HEK293 (cell line): Measurements from ENCODE around the gene TRPV2.

Experiments used
- CTCF ChIA-PET: fragments of 350-600 bp; formaldehyde crosslinking; extraction: SDS; loops from one replicate; lab custom pipeline; 2021; ENCODE audit warnings: antibody characterized with exemption; lab: Yijun Ruan, JAX
- POLR2A ChIA-PET: fragments of 300-600 bp; formaldehyde crosslinking; extraction: SDS; loops from one replicate; lab custom pipeline; 2020; ENCODE audit warnings: antibody characterized with exemption, inconsistent platforms; lab: Yijun Ruan, JAX
- H3K27ac ChIP-seq: fragments of 200-500 bp; sonication (Bioruptor generic); 2 replicates; pipeline ENCODE4 v1.5.1; 2014; ENCODE audit warnings: low read depth, low read length, control low read depth, inconsistent platforms; ENCODE audit errors: extremely low read depth
- H3K36me3 ChIP-seq, 2 experiments: fragments of 200-500 bp in 1 of 2; sonication (Bioruptor generic) in 1 of 2; 1 replicate in 1 of 2; 2 replicates in 1 of 2; pipeline ENCODE4 v1.5.1; 2014 to 2017; ENCODE audit warnings: inconsistent platforms in 2 of 2, low read length in 2 of 2; ENCODE audit not compliant: control insufficient read depth in 2 of 2, insufficient read depth in 1 of 2
- H3K4me1 ChIP-seq: fragments of 200-500 bp; sonication (Bioruptor generic); 2 replicates; pipeline ENCODE4 v1.5.1; 2014; ENCODE audit warnings: mild to moderate bottlenecking, low read length, inconsistent platforms; ENCODE audit not compliant: control insufficient read depth, insufficient read depth
- H3K4me3 ChIP-seq: 2 replicates; pipeline ENCODE4 v1.5.1; 2011; ENCODE audit warnings: low read depth, mild to moderate bottlenecking, control low read depth, low read length, moderate library complexity
- H3K9me3 ChIP-seq: fragments of 200-500 bp; sonication (Bioruptor generic); 2 replicates; pipeline ENCODE4 v1.5.1; 2014; ENCODE audit warnings: low read depth, low read length, inconsistent platforms; ENCODE audit not compliant: control insufficient read depth, insufficient read depth
- AEBP2 ChIP-seq: fragments of 450-650 bp; formaldehyde crosslinking; IDR thresholded peaks from 2 replicates; pipeline ENCODE4 v1.5.1; 2016; ENCODE audit warnings: missing biosample characterization, missing genetic modification characterization, borderline replicate concordance
- KLF10 ChIP-seq: fragments of 450-650 bp; IDR thresholded peaks from 2 replicates; pipeline ENCODE4 v1.5.1; 2018; ENCODE audit warnings: missing biosample characterization, mild to moderate bottlenecking, missing genetic modification characterization
- KLF8 ChIP-seq: fragments of 450-650 bp; formaldehyde crosslinking; IDR thresholded peaks from 2 replicates; pipeline ENCODE4 v1.5.1; 2016; ENCODE audit warnings: missing biosample characterization, missing genetic modification characterization
- MEIS1 ChIP-seq: sonication (generic); formaldehyde crosslinking; IDR thresholded peaks from 2 replicates; pipeline ENCODE4 v1.8.1; 2022; ENCODE audit warnings: missing genetic modification reagents, mild to moderate bottlenecking, borderline replicate concordance
- MZF1 ChIP-seq: fragments of 450-650 bp; formaldehyde crosslinking; IDR thresholded peaks from 2 replicates; pipeline ENCODE4 v1.5.1; 2017; ENCODE audit warnings: missing biosample characterization, missing genetic modification characterization, borderline replicate concordance
- REST ChIP-seq: fragments of 450-650 bp; formaldehyde crosslinking; IDR thresholded peaks from 2 replicates; pipeline ENCODE4 v1.5.1; 2016; ENCODE audit warnings: missing biosample characterization, missing genetic modification characterization
- SCRT2 ChIP-seq: fragments of 450-650 bp; formaldehyde crosslinking; IDR thresholded peaks from 2 replicates; pipeline ENCODE4 v1.5.1; 2016; ENCODE audit warnings: missing biosample characterization, missing genetic modification characterization
- SP7 ChIP-seq: fragments of 450-650 bp; formaldehyde crosslinking; IDR thresholded peaks from 2 replicates; pipeline ENCODE4 v1.5.1; 2016; ENCODE audit warnings: missing biosample characterization, missing genetic modification characterization
- ZNF146 ChIP-seq: fragments of 450-650 bp; formaldehyde crosslinking; IDR thresholded peaks from 2 replicates; pipeline ENCODE4 v1.5.1; 2016; ENCODE audit warnings: missing biosample characterization, missing genetic modification characterization
- ZNF16 ChIP-seq: fragments of 450-650 bp; formaldehyde crosslinking; IDR thresholded peaks from 2 replicates; pipeline ENCODE4 v1.5.1; 2016; ENCODE audit warnings: low read depth, missing biosample characterization, missing genetic modification characterization
- ZNF174 ChIP-seq: fragments of 450-650 bp; formaldehyde crosslinking; IDR thresholded peaks from 2 replicates; pipeline ENCODE4 v1.5.0; 2017; ENCODE audit warnings: missing biosample characterization, mild to moderate bottlenecking, missing genetic modification characterization
- ZNF202 ChIP-seq: fragments of 450-650 bp; formaldehyde crosslinking; IDR thresholded peaks from 2 replicates; pipeline ENCODE4 v1.5.1; 2016; ENCODE audit warnings: missing biosample characterization, missing genetic modification characterization, borderline replicate concordance
- ZNF248 ChIP-seq: fragments of 450-650 bp; formaldehyde crosslinking; IDR thresholded peaks from 2 replicates; pipeline ENCODE4 v1.5.1; 2017; ENCODE audit warnings: missing biosample characterization, missing genetic modification characterization
- ZNF350 ChIP-seq: fragments of 450-650 bp; formaldehyde crosslinking; IDR thresholded peaks from 2 replicates; pipeline ENCODE4 v1.5.0; 2017; ENCODE audit warnings: missing biosample characterization, mild to moderate bottlenecking, missing genetic modification characterization
- ZNF391 ChIP-seq: fragments of 450-650 bp; formaldehyde crosslinking; IDR thresholded peaks from 2 replicates; pipeline ENCODE4 v1.5.1; 2016; ENCODE audit warnings: low read depth, missing biosample characterization, missing genetic modification characterization, borderline replicate concordance
- ZNF416 ChIP-seq: fragments of 450-650 bp; formaldehyde crosslinking; IDR thresholded peaks from 2 replicates; pipeline ENCODE4 v1.5.1; 2016; ENCODE audit warnings: missing biosample characterization, missing genetic modification characterization
- ZNF513 ChIP-seq: fragments of 450-650 bp; IDR thresholded peaks from 2 replicates; pipeline ENCODE4 v1.5.1; 2018; ENCODE audit warnings: missing biosample characterization, missing genetic modification characterization
- ZNF514 ChIP-seq: fragments of 450-650 bp; formaldehyde crosslinking; IDR thresholded peaks from 2 replicates; pipeline ENCODE4 v1.5.1; 2016; ENCODE audit warnings: missing biosample characterization, missing genetic modification characterization
- ZNF544 ChIP-seq: fragments of 450-650 bp; formaldehyde crosslinking; IDR thresholded peaks from 2 replicates; pipeline ENCODE4 v1.5.0; 2017; ENCODE audit warnings: missing biosample characterization, missing genetic modification characterization
- ZNF571 ChIP-seq: fragments of 450-650 bp; formaldehyde crosslinking; IDR thresholded peaks from 2 replicates; pipeline ENCODE4 v1.5.0; 2017; ENCODE audit warnings: missing biosample characterization, missing genetic modification characterization
- ZNF610 ChIP-seq: fragments of 450-650 bp; formaldehyde crosslinking; IDR thresholded peaks from 2 replicates; pipeline ENCODE4 v1.5.1; 2016; ENCODE audit warnings: missing biosample characterization, missing genetic modification characterization, borderline replicate concordance
- ZSCAN16 ChIP-seq: fragments of 450-650 bp; formaldehyde crosslinking; IDR thresholded peaks from 2 replicates; pipeline ENCODE4 v1.5.1; 2016; ENCODE audit warnings: missing biosample characterization, missing genetic modification characterization

Gene TRPV2

GRCh38 chr17:16422416-16422815 lies 7.0 kb downstream of the TRPV2 start:
- TF ChIP-seq ZNF248 (tag by site-specific recombination): no peak
- no peak for TF ChIP-seq ZNF513 (tag by site-specific recombination)
- no peak for TF ChIP-seq ZSCAN16 (tag by site-specific recombination)
- no peaks in the 10 kb centered on the region for H3K36me3 ChIP-seq
- H3K9me3 ChIP-seq: no peaks in the 10 kb centered on the region
- POLR2A ChIA-PET: interaction anchor here (0.7 to 2.4 kb wide), 2 partner anchors 16 to 231 kb away, joined by 5 to 14 read pairs; partner anchors contain the start of gene ZNF624
- CTCF ChIA-PET: interaction anchor here (0.7 to 2.1 kb wide), 2 partner anchors 56 to 59 kb away, joined by 3 to 7 read pairs; no protein-coding TSS in a partner anchor
- no peak overlapping the region for H3K4me3 ChIP-seq
- H3K4me1 ChIP-seq: peaks cover 11% of the 10 kb centered on the region; the same call in 1 of the 2 replicates
- no peak overlapping the region for H3K27ac ChIP-seq

- Histone ChIP-seq H3K36me3 (no peaks in the 10 kb centered on the region), H3K9me3 (no peaks in the 10 kb centered on the region), H3K27ac (no peak overlapping the region), H3K4me1 (peaks cover 11% of the 10 kb centered on the region; the same call in 1 of the 2 replicates), H3K4me3 (no peak overlapping the region)
- ChIA-PET CTCF (interaction anchor here (1.0 to 2.1 kb wide), 2 partner anchors 38 to 60 kb away, joined by 3 to 7 read pairs; no protein-coding TSS in a partner anchor), POLR2A (interaction anchor here (0.5 to 2.4 kb wide), 3 partner anchors 15 to 217 kb away, joined by 3 to 14 read pairs (median 5); no protein-coding TSS in a partner anchor)
- TF ChIP-seq ZNF513 (tag by site-specific recombination) (no peak), ZNF610 (tag by site-specific recombination) (no peak), REST (tag by site-specific recombination) (no peak), AEBP2 (no peak), ZNF350 (tag by site-specific recombination) (no peak), ZNF514 (tag by site-specific recombination) (no peak), SCRT2 (tag by site-specific recombination) (no peak), SP7 (no peak), ZNF391 (tag by site-specific recombination) (no peak), ZNF202 (tag by site-specific recombination) (no peak), KLF8 (tag by site-specific recombination) (no peak), ZNF416 (no peak), ZNF16 (tag by site-specific recombination) (no peak), MEIS1 (CRISPR knock-in tag) (no peak), ZNF146 (no peak), ZNF174 (tag by site-specific recombination) (no peak), ZNF571 (no peak), ZNF544 (tag by site-specific recombination) (no peak), MZF1 (tag by site-specific recombination) (no peak), KLF10 (no peak)
Observed at GRCh38 chr17:16423226-16423872, 8.0 kb downstream of the TRPV2 start.
